ENCODE data around the gene TP53AIP1. TPM values are rescaled to one million over a fixed set of nuclear protein-coding genes. Genes with fewer than 3 reads are reported as not detected.

The TP53AIP1 gene
- total RNA-seq, 1 donor from 2014 or later: not detected

GRCh38 chr11:128913806-128914205 lies 28.9 kb downstream of the TP53AIP1 start:
- no peak for TF ChIP-seq CTCF (IDR thresholded peaks at IDR 0.05; ENCODE audit: insufficient read depth, low read length, poor library complexity, severe bottlenecking)
- Histone ChIP-seq H3K27me3 (ENCODE audit: control insufficient read depth, insufficient read depth, low read length) (peaks cover 7% of the 10 kb centered on the region), H3K4me3 (ENCODE audit: low read depth, low read length) (no peak overlapping the region), H3K36me3 (ENCODE audit: control insufficient read depth, insufficient read depth, low read length) (no peaks in the 10 kb centered on the region)
- DNase-seq (ENCODE audit: low read depth): no peak

- Histone ChIP-seq H3K27me3 (ENCODE audit: control insufficient read depth, insufficient read depth, low read length) (peaks cover 7% of the 10 kb centered on the region), H3K36me3 (ENCODE audit: control insufficient read depth, insufficient read depth, low read length) (no peaks in the 10 kb centered on the region), H3K4me3 (ENCODE audit: low read depth, low read length) (no peak overlapping the region)
- no peak for TF ChIP-seq CTCF (IDR thresholded peaks at IDR 0.05; ENCODE audit: insufficient read depth, low read length, poor library complexity, severe bottlenecking)
- no peak for DNase-seq (ENCODE audit: low read depth)
Observed at GRCh38 chr11:128911701-128912100, 31.0 kb downstream of the TP53AIP1 start.

GRCh38 chr11:128911239-128911638 lies 31.4 kb downstream of the TP53AIP1 start:
- no peak for DNase-seq (ENCODE audit: low read depth)

GRCh38 chr11:128910576-128910975 lies 32.1 kb downstream of the TP53AIP1 start:
- peaks cover 5% of the 10 kb centered on the region for H3K27me3 ChIP-seq (ENCODE audit: control insufficient read depth, insufficient read depth, low read length)
- TF ChIP-seq CTCF (IDR thresholded peaks at IDR 0.05; ENCODE audit: insufficient read depth, low read length, poor library complexity, severe bottlenecking): no peak
- DNase-seq (ENCODE audit: low read depth): no peak

More at GRCh38 chr11:128911239-128911638, 31.4 kb downstream of the TP53AIP1 start:
- TF ChIP-seq CTCF (IDR thresholded peaks at IDR 0.05; ENCODE audit: insufficient read depth, low read length, poor library complexity, severe bottlenecking): no peak
- peaks cover 5% of the 10 kb centered on the region for H3K27me3 ChIP-seq (ENCODE audit: control insufficient read depth, insufficient read depth, low read length)
- no peak overlapping the region for H3K4me3 ChIP-seq (ENCODE audit: low read depth, low read length)
- H3K36me3 ChIP-seq (ENCODE audit: control insufficient read depth, insufficient read depth, low read length): no peaks in the 10 kb centered on the region

GRCh38 chr11:128909438-128910125 lies 33.1 kb downstream of the TP53AIP1 start:
- H3K36me3 ChIP-seq (ENCODE audit: control insufficient read depth, insufficient read depth, low read length): no peaks in the 10 kb centered on the region
- DNase-seq (ENCODE audit: low read depth): no peak

More at GRCh38 chr11:128910576-128910975, 32.1 kb downstream of the TP53AIP1 start:
- Histone ChIP-seq H3K4me3 (ENCODE audit: low read depth, low read length) (no peak overlapping the region), H3K36me3 (ENCODE audit: control insufficient read depth, insufficient read depth, low read length) (no peaks in the 10 kb centered on the region)

More at GRCh38 chr11:128909438-128910125, 33.1 kb downstream of the TP53AIP1 start:
- peaks cover 5% of the 10 kb centered on the region for H3K27me3 ChIP-seq (ENCODE audit: control insufficient read depth, insufficient read depth, low read length)
- no peak overlapping the region for H3K4me3 ChIP-seq (ENCODE audit: low read depth, low read length)
- TF ChIP-seq CTCF (IDR thresholded peaks at IDR 0.05; ENCODE audit: insufficient read depth, low read length, poor library complexity, severe bottlenecking): no peak

Data from kidney epithelial cell (primary cell).